HG03565 (cell line): ENCODE results near the gene MUTYH.

Experiments
- ATAC-seq: cut with Tn5 transposase; IDR thresholded peaks from one replicate; pipeline ENCODE4 v1.9.1; 2021; ENCODE audit warnings: mild to moderate bottlenecking, moderate library complexity; ENCODE audit not compliant: unreplicated experiment

Gene MUTYH

GRCh38 chr1:45351508-45351907 lies 11.3 kb upstream of the MUTYH start:
- no peak for ATAC-seq

- ATAC-seq, result no peak
Observed at GRCh38 chr1:45348966-45349677, 8.9 kb upstream of the MUTYH start.

- ATAC-seq, result no peak
Observed at GRCh38 chr1:45348609-45348965, 8.3 kb upstream of the MUTYH start.

- ATAC-seq, result no peak
Observed at GRCh38 chr1:45348020-45348419, 7.8 kb upstream of the MUTYH start.

- no peak for ATAC-seq
Observed at GRCh38 chr1:45346473-45346872, 6.2 kb upstream of the MUTYH start.

- no peak for ATAC-seq
Observed at GRCh38 chr1:45345014-45345413, 4.8 kb upstream of the MUTYH start.

- ATAC-seq, result no peak
Observed at GRCh38 chr1:45344499-45344898, 4.3 kb upstream of the MUTYH start.

- no peak for ATAC-seq
Observed at GRCh38 chr1:45340816-45341466, 701 bp upstream of the MUTYH start.

GRCh38 chr1:45337630-45338325 lies 2.5 kb downstream of the MUTYH start:
- ATAC-seq, result no peak

GRCh38 chr1:45335855-45336324 lies 4.3 kb downstream of the MUTYH start:
- no peak for ATAC-seq

- no peak for ATAC-seq
Observed at GRCh38 chr1:45334308-45335245, 5.7 kb downstream of the MUTYH start.

- ATAC-seq, result no peak
Observed at GRCh38 chr1:45332346-45332720, 7.9 kb downstream of the MUTYH start.

GRCh38 chr1:45331436-45332345 lies 8.5 kb downstream of the MUTYH start:
- no peak for ATAC-seq

GRCh38 chr1:45329445-45329844 lies 10.8 kb downstream of the MUTYH start:
- no peak for ATAC-seq

- ATAC-seq, result no peak
Observed at GRCh38 chr1:45328680-45329079, 11.6 kb downstream of the MUTYH start.

- ATAC-seq, result no peak
Observed at GRCh38 chr1:45327644-45328515, 12.4 kb downstream of the MUTYH start.

GRCh38 chr1:45326627-45327623 lies 13.3 kb downstream of the MUTYH start, which contains the start of gene HPDL:
Gene HPDL, plus strand, starts transcription at chr1:45326895. Its CDS starts 254 bp downstream, at chr1:45327149.
- no peak for ATAC-seq
